Left lung (tissue), 10 donors: ENCODE measurements around the gene COMTD1. TPM values are rescaled to one million over a fixed set of nuclear protein-coding genes. Genes with fewer than 3 reads are reported as not detected.

Experiments
- ATAC-seq: fragments of 200-7000 bp; cut with Tn5 transposase; one replicate; pipeline ENCODE4 v1.9.1; 2020; ENCODE audit warnings: moderate library complexity
- DNase-seq, 4 donors: peaks; one replicate each; pipeline ENCODE4 v3.0.0-alpha.2; 2013 to 2020
- H3K27ac ChIP-seq, 2 donors: fragments of 200-600 bp; sonication (generic) in 1 of 2; one replicate each; pipeline versions ENCODE4 v1.5.0 to v1.8.0; 2020 to 2021
- H3K27me3 ChIP-seq, 2 donors: fragments of 200-600 bp; sonication (generic) in 1 of 2; one replicate each; pipeline versions ENCODE4 v1.5.0 to v1.8.0; 2020 to 2021
- H3K36me3 ChIP-seq, 2 donors: fragments of 200-600 bp; sonication (generic) in 1 of 2; one replicate each; pipeline versions ENCODE4 v1.5.0 to v1.8.0; 2020 to 2021
- H3K4me1 ChIP-seq, 2 donors: fragments of 200-600 bp; one replicate each; pipeline ENCODE4 v1.8.0; 2021
- H3K4me3 ChIP-seq, 2 donors: fragments of 200-600 bp; sonication (generic) in 1 of 2; one replicate each; pipeline versions ENCODE4 v1.5.0 to v1.8.0; 2020 to 2021; ENCODE audit warnings: mild to moderate bottlenecking in 1 of 2
- H3K9me3 ChIP-seq, 2 donors: fragments of 200-600 bp; sonication (generic) in 1 of 2; one replicate each; pipeline versions ENCODE4 v1.5.0 to v1.8.0; 2020 to 2021
- CTCF ChIP-seq, 2 donors: fragments of 200-600 bp; sonication (generic) in 1 of 2; IDR thresholded peaks; one replicate each; pipeline versions ENCODE4 v1.5.0 to v1.8.0; 2021; ENCODE audit warnings: antibody characterized with exemption in 2 of 2
- intact Hi-C, 2 donors: fragments of 100-400 bp; cut with DNase I; formaldehyde crosslinking; loops; one replicate each; pipeline versions ENCODE4 v1.11.2 to v1.14.2; 2022
- polyA plus RNA-seq, 6 donors: library from polyadenylated mRNA; unstranded; fragments of 120-200 nt; gene quantifications; one replicate each; pipeline ENCODE4 v1.2.1, GENCODE V29; 2013; ENCODE audit not compliant: insufficient read length in 6 of 6
- total RNA-seq, 2 donors: library from RNA; stranded (reverse); fragmentation: NEBNext Ultra II Directional; extraction: Animal tissue kit (Norgen Biotek cat#: 25700); gene quantifications; one replicate each; pipeline ENCODE4 v1.2.1, GENCODE V29; 2021
- donor health status: DM: no; HTN: yes; CAD: no.
- donor health status: DM: no; HTN: no; CAD: no.

COMTD1 gene
- total and polyA plus RNA-seq, 8 donors = 3.4 to 26.5 (median 4.5) TPM

GRCh38 chr10:75229971-75230370 lies 5.8 kb downstream of the COMTD1 start:
- Histone ChIP-seq H3K36me3 (peaks cover 0 to 77% of the 10 kb centered on the region in 2 donors), H3K9me3 (no peaks in the 10 kb centered on the region), H3K27me3 (no peaks in the 10 kb centered on the region), H3K27ac (peak overlapping the region in 1 of 2 donors; percentile 18), H3K4me1 (peaks cover 24 to 58% of the 10 kb centered on the region in 2 donors), H3K4me3 (no peak overlapping the region)
- no peak for DNase-seq
- intact Hi-C loops = loop anchor here in 1 of 2 donors (5.0 to 10.0 kb wide), 2 partner anchors 43 to 125 kb away; a partner anchor contains a TSS
- no peak for TF ChIP-seq CTCF (IDR thresholded peaks at IDR 0.05)
- ATAC-seq = no peak

GRCh38 chr10:75228834-75229233 lies 6.9 kb downstream of the COMTD1 start:
- peaks cover 0 to 88% of the 10 kb centered on the region in 2 donors for H3K36me3 ChIP-seq
- peaks cover 32 to 62% of the 10 kb centered on the region in 2 donors for H3K4me1 ChIP-seq
- H3K4me3 ChIP-seq = no peak overlapping the region
- no peak for TF ChIP-seq CTCF (IDR thresholded peaks at IDR 0.05)
- ATAC-seq = no peak
- intact Hi-C loops = loop anchor here in 1 of 2 donors (5.0 kb wide), 1 partner anchor 42 kb away; no protein-coding TSS in a partner anchor
- no peaks in the 10 kb centered on the region for H3K27me3 ChIP-seq
- peak overlapping the region in 1 of 2 donors; percentile 23 for H3K27ac ChIP-seq
- no peak for DNase-seq
- H3K9me3 ChIP-seq = no peaks in the 10 kb centered on the region

- H3K4me1 ChIP-seq = peaks cover 37 to 67% of the 10 kb centered on the region in 2 donors
- no peaks in the 10 kb centered on the region for H3K27me3 ChIP-seq
- peaks cover 0 to 94% of the 10 kb centered on the region in 2 donors for H3K36me3 ChIP-seq
- DNase-seq (no peak), ATAC-seq (no peak)
- intact Hi-C loops = loop anchor here in 1 of 2 donors (5.0 kb wide), 1 partner anchor 41 kb away; no protein-coding TSS in a partner anchor
- no peak for TF ChIP-seq CTCF (IDR thresholded peaks at IDR 0.05)
- no peak overlapping the region for H3K4me3 ChIP-seq
- H3K9me3 ChIP-seq = no peaks in the 10 kb centered on the region
- peak overlapping the region in 1 of 2 donors; percentile 23 for H3K27ac ChIP-seq
Observed at GRCh38 chr10:75228278-75228677, 7.5 kb downstream of the COMTD1 start.

GRCh38 chr10:75226656-75227055 lies 9.1 kb downstream of the COMTD1 start:
- intact Hi-C loops = loop anchor here in 1 of 2 donors (5.0 kb wide), 1 partner anchor 39 kb away; no protein-coding TSS in a partner anchor
- H3K4me3 ChIP-seq = no peak overlapping the region
- no peak for TF ChIP-seq CTCF (IDR thresholded peaks at IDR 0.05)
- peaks cover 2 to 95% of the 10 kb centered on the region in 2 donors for H3K36me3 ChIP-seq
- ATAC-seq = no peak
- no peaks in the 10 kb centered on the region for H3K27me3 ChIP-seq
- DNase-seq = no peak
- H3K27ac ChIP-seq = peak overlapping the region; percentile 73 to 81
- no peaks in the 10 kb centered on the region for H3K9me3 ChIP-seq
- H3K4me1 ChIP-seq = peaks cover 38 to 70% of the 10 kb centered on the region in 2 donors

GRCh38 chr10:75226095-75226494 lies 9.7 kb downstream of the COMTD1 start:
- Histone ChIP-seq H3K27me3 (no peaks in the 10 kb centered on the region), H3K36me3 (peaks cover 2 to 95% of the 10 kb centered on the region in 2 donors), H3K4me3 (no peak overlapping the region), H3K27ac (peak overlapping the region; percentile 73 to 81), H3K9me3 (no peaks in the 10 kb centered on the region), H3K4me1 (peaks cover 38 to 70% of the 10 kb centered on the region in 2 donors)
- intact Hi-C loops = loop anchor here in 1 of 2 donors (5.0 kb wide), 1 partner anchor 39 kb away; no protein-coding TSS in a partner anchor
- ATAC-seq (no peak), DNase-seq (no peak)
- no peak for TF ChIP-seq CTCF (IDR thresholded peaks at IDR 0.05)
